ENCODE data around the gene RAB5B.
A peak's percentile ranks its signal among the peaks of the same experiment; 100 is the strongest.

- TF ChIP-seq, protein P1, sequence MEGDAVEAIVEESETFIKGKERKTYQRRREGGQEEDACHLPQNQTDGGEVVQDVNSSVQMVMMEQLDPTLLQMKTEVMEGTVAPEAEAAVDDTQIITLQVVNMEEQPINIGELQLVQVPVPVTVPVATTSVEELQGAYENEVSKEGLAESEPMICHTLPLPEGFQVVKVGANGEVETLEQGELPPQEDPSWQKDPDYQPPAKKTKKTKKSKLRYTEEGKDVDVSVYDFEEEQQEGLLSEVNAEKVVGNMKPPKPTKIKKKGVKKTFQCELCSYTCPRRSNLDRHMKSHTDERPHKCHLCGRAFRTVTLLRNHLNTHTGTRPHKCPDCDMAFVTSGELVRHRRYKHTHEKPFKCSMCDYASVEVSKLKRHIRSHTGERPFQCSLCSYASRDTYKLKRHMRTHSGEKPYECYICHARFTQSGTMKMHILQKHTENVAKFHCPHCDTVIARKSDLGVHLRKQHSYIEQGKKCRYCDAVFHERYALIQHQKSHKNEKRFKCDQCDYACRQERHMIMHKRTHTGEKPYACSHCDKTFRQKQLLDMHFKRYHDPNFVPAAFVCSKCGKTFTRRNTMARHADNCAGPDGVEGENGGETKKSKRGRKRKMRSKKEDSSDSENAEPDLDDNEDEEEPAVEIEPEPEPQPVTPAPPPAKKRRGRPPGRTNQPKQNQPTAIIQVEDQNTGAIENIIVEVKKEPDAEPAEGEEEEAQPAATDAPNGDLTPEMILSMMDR (IDR thresholded peaks at IDR 0.05; ENCODE audit: low read length) = peak; percentile 87
- no peak for TF ChIP-seq EZH2 (IDR thresholded peaks at IDR 0.05; ENCODE audit: borderline replicate concordance, low read length)
Measured at GRCh38 chr12:55940065-55940732, 33.7 kb upstream of the RAB5B start.

All from OCI-LY1 (cell line).